Lower leg skin (tissue), 3 donors: ENCODE measurements around the gene EFCAB12.

Experiments used
- CTCF ChIP-seq, 3 donors: fragments of 450-650 bp; IDR thresholded peaks; one replicate each; pipeline ENCODE4 v1.5.1; 2016; ENCODE audit warnings: antibody characterized with exemption in 3 of 3, mild to moderate bottlenecking in 3 of 3, moderate library complexity in 2 of 3
- POLR2A ChIP-seq, 2 donors: fragments of 450-650 bp; IDR thresholded peaks; one replicate each; pipeline ENCODE4 v1.6.1; 2016 to 2017; ENCODE audit warnings: antibody characterized with exemption in 2 of 2, mild to moderate bottlenecking in 1 of 2, moderate library complexity in 1 of 2

DNA sequence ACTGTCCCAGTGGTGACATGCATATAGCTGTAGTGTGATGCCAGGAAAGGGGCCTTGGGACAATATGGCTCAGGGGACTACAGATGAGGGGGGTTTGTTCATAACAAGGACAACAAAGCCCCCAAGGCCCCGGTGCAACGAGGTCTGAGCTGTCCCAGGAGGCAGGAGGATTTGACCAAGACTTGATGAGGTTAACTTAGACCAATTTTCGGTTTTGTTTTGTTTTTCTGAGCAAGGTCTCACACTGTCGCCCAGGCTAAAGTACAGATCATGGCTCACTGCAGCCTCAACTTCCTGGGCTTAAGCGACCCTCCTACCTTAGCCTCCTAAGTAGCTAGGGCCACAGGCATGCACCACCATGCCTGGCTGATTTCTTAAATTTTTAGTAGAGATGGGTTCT is 23.8 kb downstream of the EFCAB12 start:
- TF ChIP-seq CTCF (IDR thresholded peaks at IDR 0.05): no peak
- TF ChIP-seq POLR2A (IDR thresholded peaks at IDR 0.05): no peak
